PC-3 (cell line): ENCODE results near the gene ACOX1.

Experiments
- EZH2 ChIP-seq: fragments of 300-600 bp; sonication (generic); IDR thresholded peaks from one replicate; pipeline ENCODE4 v1.6.1; 2017; ENCODE audit warnings: antibody characterized with exemption, mild to moderate bottlenecking, low read length; ENCODE audit not compliant: unreplicated experiment
- EZH2phosphoT487 ChIP-seq: fragments of 300-600 bp; sonication (generic); IDR thresholded peaks from 2 replicates; pipeline ENCODE4 v1.6.1; 2018; ENCODE audit warnings: mild to moderate bottlenecking, antibody characterized with exemption, low read length, borderline replicate concordance
- TF ChIP-seq, protein P1 (sequence below): fragments of 300-600 bp; sonication (generic); conservative IDR thresholded peaks from 2 replicates; pipeline ENCODE4 v1.5.1; 2017; ENCODE audit warnings: antibody characterized with exemption, low read depth, mild to moderate bottlenecking, low read length

GRCh38 chr17:75917141-75917916 is 61.6 kb downstream of the ACOX1 start:
- TF ChIP-seq, protein P1, sequence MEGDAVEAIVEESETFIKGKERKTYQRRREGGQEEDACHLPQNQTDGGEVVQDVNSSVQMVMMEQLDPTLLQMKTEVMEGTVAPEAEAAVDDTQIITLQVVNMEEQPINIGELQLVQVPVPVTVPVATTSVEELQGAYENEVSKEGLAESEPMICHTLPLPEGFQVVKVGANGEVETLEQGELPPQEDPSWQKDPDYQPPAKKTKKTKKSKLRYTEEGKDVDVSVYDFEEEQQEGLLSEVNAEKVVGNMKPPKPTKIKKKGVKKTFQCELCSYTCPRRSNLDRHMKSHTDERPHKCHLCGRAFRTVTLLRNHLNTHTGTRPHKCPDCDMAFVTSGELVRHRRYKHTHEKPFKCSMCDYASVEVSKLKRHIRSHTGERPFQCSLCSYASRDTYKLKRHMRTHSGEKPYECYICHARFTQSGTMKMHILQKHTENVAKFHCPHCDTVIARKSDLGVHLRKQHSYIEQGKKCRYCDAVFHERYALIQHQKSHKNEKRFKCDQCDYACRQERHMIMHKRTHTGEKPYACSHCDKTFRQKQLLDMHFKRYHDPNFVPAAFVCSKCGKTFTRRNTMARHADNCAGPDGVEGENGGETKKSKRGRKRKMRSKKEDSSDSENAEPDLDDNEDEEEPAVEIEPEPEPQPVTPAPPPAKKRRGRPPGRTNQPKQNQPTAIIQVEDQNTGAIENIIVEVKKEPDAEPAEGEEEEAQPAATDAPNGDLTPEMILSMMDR = no peak
- TF ChIP-seq EZH2 = no peak
- TF ChIP-seq EZH2phosphoT487 = no peak
